K562 (cell line): ENCODE data around the gene IGFL1. TPM values are rescaled to one million over a fixed set of nuclear protein-coding genes. Genes with fewer than 3 reads are reported as not detected.
A peak's percentile ranks its signal among the peaks of the same experiment; 100 is the strongest.

Source experiments
- CHD7 ChIP-seq: fragments of 200-600 bp; sonication (generic); IDR thresholded peaks from one replicate; pipeline ENCODE4 v1.6.1; 2012; ENCODE audit warnings: mild to moderate bottlenecking, low read depth, low read length, inconsistent platforms
- DIDO1 ChIP-seq: fragments of 450-650 bp; IDR thresholded peaks from 2 replicates; pipeline ENCODE4 v1.6.1; 2016; ENCODE audit warnings: low read depth, missing biosample characterization, missing genetic modification characterization
- ELK1 ChIP-seq: sonication (generic); formaldehyde crosslinking; IDR thresholded peaks from 2 replicates; pipeline ENCODE4 v1.8.1; 2022; ENCODE audit warnings: missing genetic modification reagents
- HDAC1 ChIP-seq, 2 experiments: fragments of 450-650 bp; IDR thresholded peaks; 2 replicates each; pipeline ENCODE4 v1.6.1; 2016 to 2017; ENCODE audit warnings: inconsistent platforms in 1 of 2, mild to moderate bottlenecking in 1 of 2, moderate library complexity in 1 of 2
- HMG20B ChIP-seq: fragments of 250-450 bp; sonication (Bioruptor Pico); IDR thresholded peaks from 2 replicates; pipeline ENCODE4 v1.5.0; 2021; ENCODE audit warnings: mild to moderate bottlenecking
- ILF3 ChIP-seq: fragments of 450-650 bp; IDR thresholded peaks from 2 replicates; pipeline ENCODE4 v1.6.1; 2018; ENCODE audit warnings: antibody characterized with exemption, mild to moderate bottlenecking, moderate library complexity, borderline replicate concordance
- MCM7 ChIP-seq, 2 experiments: fragments of 450-650 bp; IDR thresholded peaks; 2 replicates each; pipeline ENCODE4 v1.6.1; 2016 to 2018
- NFATC3 ChIP-seq: fragments of 450-650 bp; IDR thresholded peaks from 2 replicates; pipeline ENCODE4 v1.6.1; 2017; ENCODE audit warnings: mild to moderate bottlenecking
- POLR2A ChIP-seq: fragments of 450-650 bp; conservative IDR thresholded peaks from 2 replicates; pipeline ENCODE4 v1.6.1; 2016
- PURB ChIP-seq: sonication (generic); formaldehyde crosslinking; IDR thresholded peaks from 2 replicates; pipeline ENCODE4 v1.9.0; 2021; ENCODE audit warnings: low read depth, mild to moderate bottlenecking, missing genetic modification reagents
- SAFB2 ChIP-seq: fragments of 200-400 bp; formaldehyde crosslinking; IDR thresholded peaks from 2 replicates; pipeline ENCODE4 v1.6.1; 2018; ENCODE audit warnings: borderline replicate concordance, low read length, low read depth, moderate library complexity; ENCODE audit not compliant: severe bottlenecking
- SMAD2 ChIP-seq: fragments of 150-350 bp; IDR thresholded peaks from 2 replicates; pipeline ENCODE4 v1.6.1; 2014; ENCODE audit warnings: low read depth, mild to moderate bottlenecking, low read length
- TAL1 ChIP-seq: fragments of 450-650 bp; IDR thresholded peaks from 2 replicates; pipeline ENCODE4 v1.6.1; 2016; ENCODE audit warnings: mild to moderate bottlenecking
- TBP ChIP-seq: optimal IDR thresholded peaks from 2 replicates; pipeline ENCODE3; 2011; ENCODE audit warnings: low read depth, low read length, improper control_type of control experiment
- ZNF174 ChIP-seq: fragments of 250-450 bp; sonication (Bioruptor Pico); IDR thresholded peaks from 2 replicates; pipeline ENCODE4 v1.4.0; 2020; ENCODE audit warnings: mild to moderate bottlenecking
- ZNF511 ChIP-seq: sonication (generic); formaldehyde crosslinking; IDR thresholded peaks from 2 replicates; pipeline ENCODE4 v1.8.0; 2022; ENCODE audit warnings: mild to moderate bottlenecking, missing genetic modification reagents
- polyA plus RNA-seq, 8 experiments: library from polyadenylated mRNA; depleted of rRNA in 4 of 8; stranded (reverse) in 5 of 8; unstranded in 3 of 8; fragments of >200 nt; fragmentation: Nextera tagmentation in 2 of 8; fragmentation: Illumina TruSeq in 1 of 8; extraction: Ambion mirVana in 2 of 8; extraction: Trizol in 1 of 8; gene quantifications; 2 replicates each; pipeline versions ENCODE4 v1.2.1 to v1.2.3, GENCODE V29; 2011 to 2014; ENCODE audit warnings: inconsistent platforms in 1 of 8, missing spikeins in 1 of 8
- total RNA-seq, 7 experiments: library from RNA; depleted of rRNA in 6 of 7; stranded (reverse); fragments of >200 nt in 6 of 7; fragmentation: Illumina TruSeq in 2 of 7; extraction: Trizol in 2 of 7; gene quantifications; 2 replicates each; pipeline versions ENCODE4 v1.2.1 to v1.2.3, GENCODE V29; 2011 to 2021; ENCODE audit warnings: low replicate concordance in 1 of 7

IGFL1 gene
- total and polyA plus RNA-seq, 9 of the 15 experiments (the other 6 are each of a cell fraction or from before 2014, with no cell fraction given) = not detected

GRCh38 chr19:46192992-46193650, 36.4 kb upstream of the IGFL1 start (continued):
- TF ChIP-seq CHD7 = no peak
- TF ChIP-seq PURB = no peak
- TF ChIP-seq HMG20B = no peak
- 0 out of 2 replicates have a peak, but pooled peaks have one; percentile 10 for TF ChIP-seq ZNF174
- TF ChIP-seq POLR2A = no peak
- TF ChIP-seq ILF3 = no peak
- TF ChIP-seq ZNF511 (CRISPR knock-in tag) = no peak
- TF ChIP-seq DIDO1 (tag) = no peak
- TF ChIP-seq HDAC1 (IDR thresholded peaks at IDR 0.05) = no peak
- TF ChIP-seq TBP = no peak
- TF ChIP-seq SAFB2 = no peak
- peak; percentile 77 for TF ChIP-seq TAL1
- no peak for TF ChIP-seq MCM7 (IDR thresholded peaks at IDR 0.05)
- no peak for TF ChIP-seq ELK1 (CRISPR knock-in tag)
- no peak for TF ChIP-seq NFATC3
- TF ChIP-seq SMAD2 = no peak
